HG02840 (cell line): ENCODE results near the gene FAS.

Experiments used
- ATAC-seq: cut with Tn5 transposase; IDR thresholded peaks from one replicate; pipeline ENCODE4 v1.9.1; 2021; ENCODE audit warnings: mild to moderate bottlenecking, moderate library complexity, moderate number of reproducible peaks; ENCODE audit not compliant: unreplicated experiment, low FRiP score

FAS gene

GRCh38 chr10:88990384-88991160 is at the start of gene FAS:
TSS of gene FAS (plus strand) at chr10:88990798. CDS start at chr10:88990877, 79 bp downstream.
- ATAC-seq, result peak; percentile 61

- no peak for ATAC-seq
Observed at GRCh38 chr10:88941026-88941425, 49.6 kb upstream of the FAS start.

GRCh38 chr10:88943778-88944177 is 46.8 kb upstream of the FAS start:
- no peak for ATAC-seq

GRCh38 chr10:88944813-88945212 is 45.8 kb upstream of the FAS start:
- ATAC-seq, result no peak

GRCh38 chr10:88946200-88946599 is 44.4 kb upstream of the FAS start:
- ATAC-seq, result no peak

GRCh38 chr10:88946965-88947590 is 43.5 kb upstream of the FAS start:
- ATAC-seq, result no peak

- no peak for ATAC-seq
Observed at GRCh38 chr10:88949051-88949450, 41.5 kb upstream of the FAS start.

GRCh38 chr10:88949912-88950837 is 40.4 kb upstream of the FAS start:
- ATAC-seq, result no peak

GRCh38 chr10:88952647-88953111 is 37.9 kb upstream of the FAS start, which contains the start of gene ACTA2:
TSS of gene ACTA2 (minus strand) at chr10:88952773. CDS start at chr10:88948930, 3,843 bp downstream.
- no peak for ATAC-seq

GRCh38 chr10:88953662-88954061 is 36.9 kb upstream of the FAS start:
- ATAC-seq, result no peak

GRCh38 chr10:88954458-88955083 is 36.0 kb upstream of the FAS start:
- no peak for ATAC-seq

GRCh38 chr10:88957381-88957780 is 33.2 kb upstream of the FAS start:
- no peak for ATAC-seq

- ATAC-seq, result no peak
Observed at GRCh38 chr10:88958721-88959120, 31.9 kb upstream of the FAS start.

GRCh38 chr10:88960802-88961201 is 29.8 kb upstream of the FAS start:
- no peak for ATAC-seq

GRCh38 chr10:88961266-88961665 is 29.3 kb upstream of the FAS start:
- ATAC-seq, result no peak

- no peak for ATAC-seq
Observed at GRCh38 chr10:88962336-88962735, 28.3 kb upstream of the FAS start.

GRCh38 chr10:88963318-88963717 is 27.3 kb upstream of the FAS start:
- no peak for ATAC-seq

- no peak for ATAC-seq
Observed at GRCh38 chr10:88964360-88964759, 26.2 kb upstream of the FAS start.

GRCh38 chr10:88964869-88965415 is 25.7 kb upstream of the FAS start:
- ATAC-seq, result no peak

- no peak for ATAC-seq
Observed at GRCh38 chr10:88966797-88967196, 23.8 kb upstream of the FAS start.
